ENCODE data around the gene SLK.

The SLK gene

DNA sequence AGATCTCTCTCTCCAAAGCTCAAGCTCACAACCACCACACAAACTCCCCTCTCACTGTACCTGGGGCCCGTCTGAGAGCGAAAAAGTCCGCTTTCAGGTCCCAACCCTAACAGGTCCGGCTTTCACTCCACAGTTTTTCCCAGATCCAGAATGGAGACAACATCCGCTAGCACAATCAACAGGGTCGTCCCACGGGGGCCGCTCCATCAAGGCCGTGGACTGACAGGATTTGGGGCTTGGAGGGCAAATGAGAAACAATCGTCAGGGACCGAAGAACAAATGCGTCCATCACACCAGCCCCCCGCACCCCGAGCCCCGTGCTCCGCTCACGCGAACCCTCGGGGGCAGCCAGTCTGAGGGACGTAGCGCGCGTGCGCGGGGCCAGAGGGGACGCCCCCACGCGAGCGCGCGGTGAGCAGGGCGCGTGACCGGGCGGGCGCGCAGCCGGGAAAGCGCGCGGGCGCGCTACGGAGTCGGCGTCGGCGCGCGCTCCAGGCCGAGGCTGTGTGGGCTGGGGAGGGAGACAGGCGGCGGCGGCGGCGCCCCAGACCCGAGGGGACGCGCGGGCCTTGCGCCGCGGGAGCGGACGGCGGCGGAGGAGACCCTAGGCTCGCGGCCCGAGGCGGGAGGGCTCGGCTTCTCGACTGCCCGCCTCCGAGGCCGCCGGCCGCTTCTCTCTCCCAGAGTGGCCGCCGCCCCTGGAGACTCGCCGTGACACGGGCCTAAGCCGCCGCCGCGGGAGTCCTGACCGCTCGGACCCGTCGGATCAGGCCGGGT is at the start of gene SLK:
SLK (plus strand) TSS at position 470 of the 777 bp plus-strand sequence. CDS start 606 bp downstream, outside the sequence.
- peak; percentile 91 for DNase-seq

DNA sequence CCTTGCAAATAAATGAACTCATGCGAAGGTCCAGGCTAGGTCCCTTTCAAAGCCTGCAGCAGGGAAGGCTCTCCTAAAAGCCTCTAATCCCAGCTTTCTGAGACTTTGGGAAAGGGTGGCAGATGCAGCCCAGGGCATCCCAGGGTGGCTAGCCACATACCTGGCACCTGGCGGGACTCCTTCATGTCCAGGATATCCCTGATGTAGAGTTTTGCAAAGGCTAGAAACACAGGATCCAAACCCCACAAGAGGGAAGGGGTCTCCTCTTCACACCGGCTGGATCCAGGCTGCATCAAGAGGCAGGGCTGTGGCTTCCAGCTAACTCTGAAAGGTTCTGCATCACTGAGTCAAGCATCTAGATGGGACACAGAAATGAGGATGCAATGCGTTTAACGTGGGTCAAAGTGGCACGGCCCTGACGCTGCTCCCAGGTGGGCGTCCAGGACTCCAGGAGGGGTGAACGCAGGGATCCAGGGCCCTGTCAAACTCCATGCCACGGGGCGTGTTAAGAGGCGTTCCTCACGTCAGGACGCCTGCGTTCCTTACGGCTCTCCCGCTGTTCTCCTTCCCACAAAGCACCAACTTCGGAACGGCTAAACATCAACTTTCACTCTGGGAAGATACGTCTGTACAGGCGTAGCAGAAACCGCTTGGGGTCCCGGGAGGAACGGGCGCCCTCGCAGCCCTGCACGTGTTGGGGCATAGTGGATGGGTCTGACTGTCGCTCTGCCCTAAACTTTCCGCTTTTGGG is 49.5 kb upstream of the SLK start:
- peak; percentile 63 for DNase-seq

DNA sequence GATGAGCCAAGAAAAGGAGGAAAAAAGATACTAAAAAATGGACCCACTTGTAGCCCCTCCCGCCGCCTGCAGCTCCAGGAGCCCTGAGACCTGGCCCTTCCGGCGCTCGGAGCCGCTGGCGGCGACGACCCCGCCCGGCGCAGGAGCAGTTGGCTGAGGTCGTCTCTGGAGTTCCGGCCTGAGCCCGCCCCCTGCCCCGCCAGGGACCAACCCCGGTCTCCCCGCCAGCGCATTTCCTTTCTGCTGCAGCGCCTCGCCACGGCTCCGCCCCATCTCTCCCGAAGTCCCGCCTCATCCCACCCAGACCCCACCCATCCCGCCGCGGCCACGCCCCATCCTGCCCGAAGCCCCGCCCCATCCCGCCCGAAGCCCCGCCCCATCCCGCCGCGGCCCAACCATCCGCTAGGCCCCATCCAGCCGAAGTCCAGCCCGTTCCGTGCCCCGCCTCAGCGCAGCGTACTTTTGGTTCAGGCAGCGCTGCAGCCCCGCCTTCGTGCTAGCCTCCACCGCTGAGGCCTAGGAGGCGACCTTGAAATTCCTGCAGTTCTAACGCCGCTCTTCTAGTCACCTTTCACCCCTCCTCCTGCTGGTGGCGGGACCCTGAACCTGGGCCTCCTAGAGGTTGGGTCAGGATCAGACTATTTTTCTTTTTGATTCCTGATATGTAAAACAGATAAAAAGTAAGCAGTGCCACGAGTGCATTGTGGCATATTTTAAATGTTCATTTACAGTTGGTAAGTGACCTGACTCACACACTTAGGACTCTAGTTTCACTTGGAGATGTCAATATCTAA is 48.7 kb upstream of the SLK start, which contains the start of gene STN1:
STN1 (minus strand) TSS at position 132 of the 794 bp plus-strand sequence. CDS start 590 bp downstream, outside the sequence.
- DNase-seq: peak; percentile 98

DNA sequence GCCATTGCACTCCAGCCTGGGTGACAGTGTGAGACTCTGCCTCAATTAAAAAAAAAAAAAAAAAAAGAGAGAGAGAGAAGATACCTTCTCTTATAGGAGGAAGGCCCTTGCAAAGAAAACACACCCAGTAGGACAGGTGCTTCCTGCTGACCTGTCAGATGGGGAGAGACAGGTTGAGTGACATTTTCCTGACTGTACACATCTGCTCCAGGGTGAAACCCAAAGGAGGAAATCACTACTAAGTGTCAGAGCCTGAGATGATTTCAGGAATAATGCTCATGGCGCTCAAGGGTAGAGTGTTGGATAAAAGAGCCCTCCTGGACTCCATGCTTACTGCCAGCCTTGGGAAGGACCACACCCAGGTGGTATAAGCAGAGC is 47.3 kb upstream of the SLK start:
- no peak for DNase-seq

DNA sequence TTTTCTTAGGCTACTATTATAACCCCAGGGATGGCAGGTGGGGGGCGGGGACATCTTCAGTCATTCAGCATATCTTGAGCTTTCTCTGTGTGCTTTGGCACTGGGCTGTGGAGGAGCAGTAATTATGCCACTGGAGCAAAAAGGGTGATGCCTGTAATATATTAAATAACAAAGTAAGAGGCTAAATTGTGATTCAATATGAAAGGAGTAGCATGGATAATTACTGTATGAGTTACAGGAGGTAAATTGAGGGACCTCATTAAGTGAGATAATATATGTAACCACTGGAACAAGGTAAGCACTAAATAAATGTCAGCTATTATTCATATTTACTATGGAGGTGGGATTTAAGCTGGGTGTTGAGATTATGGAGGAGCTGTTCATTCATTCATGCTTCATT is 45.7 kb upstream of the SLK start:
- no peak for DNase-seq

DNA sequence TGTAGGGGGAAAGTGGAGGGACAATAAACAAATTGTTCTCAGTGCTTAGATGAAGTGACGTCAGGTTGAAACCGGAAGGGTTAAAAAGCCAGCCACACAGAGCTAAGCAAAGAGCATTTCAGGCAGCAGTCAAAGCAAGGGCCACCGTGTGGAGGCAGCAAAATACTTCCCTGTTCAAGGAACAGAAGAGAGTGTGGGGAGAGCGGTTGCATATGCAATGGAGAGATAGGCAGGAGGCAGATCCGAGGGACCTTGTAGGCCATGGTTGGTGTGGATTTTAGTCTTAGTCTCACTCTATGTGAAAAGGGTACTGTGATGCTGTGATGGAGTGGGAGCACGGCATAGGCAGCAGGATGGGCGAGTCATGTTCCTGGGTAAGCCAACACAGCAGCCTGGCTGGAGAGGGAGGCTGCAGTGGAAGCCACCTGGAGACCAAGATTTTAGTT is 45.2 kb upstream of the SLK start:
- DNase-seq: peak; percentile 83

DNA sequence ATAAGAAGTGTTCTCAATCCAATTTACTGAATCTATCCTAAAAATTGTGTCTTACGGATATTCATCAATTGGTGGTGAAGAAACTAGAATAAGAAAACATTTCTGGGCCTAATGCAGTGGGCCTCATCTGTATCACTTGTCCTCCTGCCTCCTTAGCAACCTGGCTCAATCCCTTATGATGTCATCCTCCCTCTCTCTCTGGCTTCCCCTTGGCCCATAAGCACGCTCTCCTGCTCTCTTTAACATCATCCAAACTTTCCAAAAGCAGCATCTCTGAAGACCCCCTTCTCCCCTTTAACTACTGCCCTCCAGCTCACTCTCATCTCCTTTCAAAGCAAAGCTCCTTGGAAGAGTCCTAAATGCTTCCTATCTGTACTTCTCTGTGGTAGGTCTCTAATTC is 44.3 kb upstream of the SLK start:
- no peak for DNase-seq

DNA sequence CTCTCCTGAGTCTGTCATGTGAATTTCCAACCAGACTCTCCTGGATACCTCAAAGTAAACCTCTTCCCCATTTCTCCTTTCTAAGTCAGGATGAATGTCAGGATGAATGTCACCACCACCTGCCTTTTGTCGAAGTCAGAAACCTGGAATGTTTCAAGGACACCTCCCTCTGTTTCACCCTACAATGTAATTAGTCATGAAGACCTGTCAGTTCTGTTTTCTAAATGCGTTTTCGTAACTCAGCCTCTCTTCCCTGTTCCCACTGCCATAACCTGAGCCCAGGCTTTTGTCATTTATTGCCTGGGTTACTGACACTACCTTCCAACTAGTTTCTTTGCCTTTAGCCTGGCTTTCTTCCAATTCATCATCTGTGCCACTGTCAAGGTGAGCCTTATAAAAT is 43.4 kb upstream of the SLK start:
- DNase-seq: no peak

DNA sequence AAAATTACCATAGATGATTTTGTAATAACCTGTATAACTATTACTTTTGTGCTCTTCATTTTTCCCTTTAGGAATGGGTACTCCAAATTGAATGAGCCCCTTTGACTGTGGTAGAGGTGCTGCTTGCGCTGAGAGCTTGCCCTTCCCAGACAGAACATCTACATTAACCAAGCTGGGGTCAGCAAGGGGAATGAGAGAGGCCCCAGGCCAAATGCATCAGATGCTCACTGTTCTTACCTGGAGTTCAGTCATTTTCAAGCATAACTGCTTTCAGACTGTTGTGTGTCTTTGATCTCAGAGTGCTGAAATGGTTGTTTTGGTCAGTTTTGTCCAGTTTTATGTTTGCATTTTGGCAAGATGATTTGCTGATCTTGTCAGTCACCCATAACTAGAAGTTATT is 41.3 kb upstream of the SLK start:
- DNase-seq: no peak

DNA sequence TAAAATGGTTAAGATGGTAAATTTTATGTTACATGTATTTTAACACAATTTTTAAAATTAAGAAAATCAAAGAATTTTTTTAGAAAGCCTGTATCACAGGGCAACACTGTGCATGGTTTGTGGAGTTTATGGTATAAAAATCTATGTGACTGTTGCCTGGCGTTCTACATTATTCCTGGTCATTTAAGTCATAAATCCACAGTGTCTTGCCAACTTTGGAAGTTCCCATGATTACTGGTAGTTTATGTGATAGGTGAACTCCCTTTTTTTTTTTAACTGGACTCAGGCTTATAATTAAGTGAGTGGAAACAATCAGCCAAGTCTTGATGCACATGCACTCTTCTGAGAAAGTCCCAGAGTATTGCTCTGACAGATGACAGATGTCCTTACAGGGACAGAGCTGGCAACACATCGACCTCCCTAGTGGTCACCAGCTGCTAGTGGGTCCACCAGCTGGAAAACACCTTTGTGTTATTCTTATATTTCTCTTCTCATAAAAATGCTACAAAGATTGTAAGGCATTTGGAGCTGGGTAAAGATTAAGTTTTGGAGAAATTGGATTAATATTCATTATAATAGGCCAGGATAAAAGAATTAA is 40.1 kb upstream of the SLK start:
- DNase-seq: no peak

DNA sequence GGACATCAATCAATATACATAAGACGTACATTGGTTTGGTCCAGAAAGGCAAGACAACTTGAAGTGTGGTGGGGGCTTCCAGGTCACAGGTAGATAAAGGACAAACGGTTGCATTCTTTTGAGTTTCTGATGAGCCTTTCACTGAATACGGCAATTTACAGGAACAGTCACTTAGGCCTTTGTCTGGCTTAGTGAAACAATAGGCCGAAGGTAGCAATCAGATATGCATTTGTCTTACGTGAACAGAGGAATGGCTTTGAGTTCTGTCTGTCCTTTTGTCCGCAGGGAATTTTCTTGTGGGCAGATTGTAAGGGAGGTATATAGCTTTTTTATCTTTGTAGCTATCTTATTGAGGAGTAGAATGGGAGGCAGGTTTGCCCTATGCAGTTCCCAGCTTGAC is 38.2 kb upstream of the SLK start:
- DNase-seq: no peak

DNA sequence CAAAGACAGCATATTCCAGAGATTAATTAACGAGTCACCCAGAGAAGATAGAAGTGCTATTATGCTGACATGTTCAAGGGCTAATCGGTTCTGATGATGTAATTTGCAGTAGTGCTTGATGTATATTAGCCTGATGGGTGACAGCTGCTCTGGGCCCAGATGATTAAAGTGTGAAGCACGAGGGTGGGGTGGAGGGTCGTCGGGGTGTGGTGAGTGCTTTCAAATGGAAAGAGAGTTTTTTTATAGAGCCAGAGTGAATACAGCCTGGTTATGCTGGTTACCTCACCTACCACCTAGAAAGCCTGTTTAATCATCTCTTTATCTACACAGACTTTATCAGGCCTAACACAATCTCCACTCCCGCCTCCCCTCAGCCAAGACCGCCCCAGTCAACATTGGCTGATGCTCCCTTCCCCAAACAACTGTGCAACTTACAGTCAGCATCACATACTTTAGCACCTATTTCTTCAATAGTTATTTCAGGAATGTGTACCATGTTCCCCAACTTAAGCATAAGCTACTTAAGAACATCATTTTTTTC is 37.5 kb upstream of the SLK start:
- no peak for DNase-seq

DNA sequence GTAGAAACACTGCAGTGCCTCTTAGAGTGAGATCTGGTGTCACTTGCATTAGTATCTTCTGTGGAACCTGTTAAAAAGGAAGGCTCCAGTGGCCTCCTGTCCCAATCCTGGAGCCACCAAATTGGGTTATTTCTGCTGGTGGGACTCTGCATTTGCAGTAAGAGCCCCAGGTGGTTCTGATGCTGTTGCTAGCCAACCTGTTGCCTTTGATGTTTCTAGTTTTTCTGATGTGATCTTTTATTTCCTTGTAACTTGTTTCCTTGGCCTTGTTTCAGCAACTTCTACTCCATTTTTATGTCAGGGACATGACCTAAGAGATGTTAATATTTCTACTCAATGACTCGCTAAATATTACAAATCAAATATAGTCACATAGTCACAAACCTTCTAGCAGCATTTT is 36.5 kb upstream of the SLK start:
- DNase-seq: no peak

DNA sequence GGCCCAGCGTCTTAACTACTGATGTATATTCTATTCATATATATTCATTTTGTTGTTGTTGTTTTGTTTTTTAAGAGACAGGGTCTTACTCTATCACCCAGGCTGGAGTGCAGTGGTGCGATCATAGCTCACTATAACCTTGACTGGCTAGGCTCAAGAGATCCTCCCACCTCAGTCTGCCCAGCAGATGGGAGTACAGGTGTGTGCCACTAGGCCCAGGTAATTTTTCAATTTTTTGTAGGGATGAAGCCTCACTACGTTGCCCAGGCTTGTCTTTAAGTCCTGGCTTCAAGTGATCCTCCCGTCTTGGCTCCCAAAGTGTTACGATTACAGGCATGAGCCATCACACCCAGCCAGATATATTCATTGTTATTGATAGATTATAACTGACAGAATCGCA is 36.1 kb upstream of the SLK start:
- no peak for DNase-seq

DNA sequence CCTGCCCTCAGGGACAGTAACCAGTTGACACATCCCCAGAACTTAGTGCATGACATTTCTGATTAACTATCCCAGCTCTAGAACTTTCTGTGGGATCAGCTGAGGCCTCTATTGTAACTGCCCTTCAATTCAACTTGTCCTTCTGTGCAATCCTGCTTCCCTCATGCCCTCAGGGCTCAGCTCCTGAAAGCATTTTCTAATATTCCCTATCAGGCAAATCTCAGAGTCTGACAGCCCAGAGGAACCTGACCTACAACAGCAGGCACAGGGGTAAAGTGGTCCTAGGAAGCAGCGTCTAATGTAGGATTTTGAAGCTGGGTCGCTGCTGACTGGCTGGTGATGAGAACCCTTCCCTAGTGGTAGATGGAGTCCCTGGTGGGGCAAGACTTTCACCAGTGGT is 35.3 kb upstream of the SLK start:
- no peak for DNase-seq

DNA sequence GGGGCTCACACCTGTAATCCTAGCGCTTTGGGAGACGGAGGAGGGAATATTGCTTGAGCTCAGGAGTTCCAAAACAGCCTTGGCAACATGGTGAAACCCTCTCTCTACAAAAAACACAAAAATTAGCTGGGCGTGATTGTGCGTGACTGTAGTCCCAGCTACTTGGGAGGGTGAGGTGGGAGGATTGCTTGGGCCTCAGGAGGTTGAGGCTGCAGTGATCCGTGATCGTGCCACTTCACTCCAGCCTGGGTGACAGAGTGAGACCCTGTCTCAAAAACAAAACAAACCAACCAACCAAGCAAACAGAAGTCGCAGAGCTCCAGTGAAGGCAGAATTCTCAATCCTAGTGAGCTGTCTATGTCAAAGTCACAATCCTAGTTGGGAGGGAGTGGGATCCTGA is 34.7 kb upstream of the SLK start:
- no peak for DNase-seq

DNA sequence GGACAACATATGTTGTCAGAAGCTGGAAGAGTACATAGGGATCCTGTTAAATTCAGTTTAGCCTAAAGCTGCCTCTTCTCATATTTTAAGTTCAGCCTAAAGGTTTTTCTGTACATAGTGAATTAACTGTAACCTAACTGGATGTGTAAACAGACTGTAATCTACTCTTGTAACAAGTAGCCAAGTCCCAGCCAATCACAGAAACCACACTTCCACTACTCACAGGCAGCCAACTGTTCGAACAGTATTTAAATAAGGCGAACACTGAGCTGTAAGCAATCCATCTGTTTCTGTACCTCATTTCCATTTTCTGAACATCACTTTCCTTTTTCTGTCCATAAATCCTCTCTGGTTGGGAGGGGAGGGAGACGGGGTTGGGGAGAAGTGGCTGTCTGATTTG is 34.0 kb upstream of the SLK start:
- DNase-seq: no peak

DNA sequence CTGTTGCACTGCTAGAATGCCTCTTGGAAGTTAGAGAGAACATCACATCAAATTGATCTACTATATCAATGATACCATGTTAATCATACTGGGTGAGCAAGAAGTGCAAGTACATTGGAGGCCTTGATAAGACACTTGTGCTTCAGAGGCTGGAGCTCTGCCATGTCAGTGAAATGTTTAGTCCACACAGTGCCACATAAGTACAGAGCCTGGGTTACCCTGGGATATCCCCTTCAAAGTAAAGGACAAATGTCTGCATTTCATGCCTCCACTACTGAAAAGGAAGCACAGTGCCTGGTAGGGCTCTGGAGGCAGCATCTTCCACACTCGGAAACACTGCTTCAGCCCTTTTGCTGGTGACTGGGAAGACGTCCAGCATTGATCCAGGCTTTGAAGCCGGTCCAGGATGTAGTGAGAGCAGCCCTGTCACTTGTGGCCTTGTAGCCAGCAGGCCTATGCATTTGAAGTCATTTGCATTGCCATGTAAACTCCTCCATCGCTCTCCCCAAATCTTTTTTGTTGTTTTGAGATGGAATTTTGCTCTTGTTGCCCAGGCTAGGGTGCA is 33.3 kb upstream of the SLK start:
- DNase-seq: no peak

DNA sequence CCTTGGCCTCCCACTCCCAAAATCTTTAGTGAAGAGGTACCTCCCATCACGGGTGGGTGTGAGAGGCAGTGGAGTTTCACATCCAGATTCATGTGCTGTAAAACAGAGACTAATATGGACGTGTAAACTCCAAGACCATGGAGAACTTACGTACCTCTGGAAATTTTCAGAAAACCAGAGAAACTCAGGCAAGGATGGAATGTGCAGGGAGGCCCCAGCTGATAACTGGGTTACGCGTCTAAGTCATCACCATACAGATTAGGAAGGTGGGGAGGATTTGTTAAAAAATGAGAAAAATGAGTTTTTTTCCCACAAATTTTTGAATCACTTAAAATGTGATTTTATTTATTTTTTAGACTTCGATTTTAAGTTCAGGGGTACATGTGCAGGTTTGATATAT is 32.6 kb upstream of the SLK start:
- DNase-seq: no peak

DNA sequence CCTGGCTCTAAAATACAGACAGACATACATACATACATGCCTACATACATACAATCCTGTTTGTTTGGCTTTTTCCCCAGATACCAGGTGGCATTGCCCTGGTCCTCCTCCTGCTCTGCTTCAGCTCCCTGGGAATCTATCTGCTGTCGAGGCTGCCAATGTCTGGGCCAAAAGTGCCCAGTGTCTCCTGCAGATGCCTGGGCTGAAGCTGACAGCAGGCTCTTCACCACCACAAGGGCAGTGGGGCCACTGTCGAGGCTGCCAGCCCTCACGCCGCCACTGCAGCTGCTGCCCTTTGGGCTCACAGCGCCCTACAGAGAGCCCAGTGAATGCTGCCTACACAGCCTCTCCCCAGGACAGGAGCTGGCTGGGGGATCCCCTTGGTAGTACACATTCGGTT is 30.9 kb upstream of the SLK start:
- no peak for DNase-seq

DNA sequence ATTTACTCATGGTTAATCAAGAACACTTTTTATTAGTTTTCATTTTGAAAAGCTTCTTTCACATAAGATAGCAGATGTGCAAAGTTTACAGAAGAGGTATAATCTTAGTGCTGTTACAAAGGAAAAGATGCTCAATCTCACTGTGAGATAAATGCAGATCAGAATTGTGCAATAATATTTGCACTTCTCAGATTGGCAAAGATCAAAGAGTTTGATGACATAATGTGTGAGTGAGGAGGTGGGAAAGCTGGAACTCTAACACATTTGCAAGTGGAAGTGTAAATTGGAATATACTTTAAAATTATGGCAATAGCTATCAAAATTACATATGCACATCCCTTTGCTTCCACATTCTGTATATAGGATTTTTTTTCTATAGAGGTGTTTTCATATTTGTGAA is 27.4 kb upstream of the SLK start:
- no peak for DNase-seq

DNA sequence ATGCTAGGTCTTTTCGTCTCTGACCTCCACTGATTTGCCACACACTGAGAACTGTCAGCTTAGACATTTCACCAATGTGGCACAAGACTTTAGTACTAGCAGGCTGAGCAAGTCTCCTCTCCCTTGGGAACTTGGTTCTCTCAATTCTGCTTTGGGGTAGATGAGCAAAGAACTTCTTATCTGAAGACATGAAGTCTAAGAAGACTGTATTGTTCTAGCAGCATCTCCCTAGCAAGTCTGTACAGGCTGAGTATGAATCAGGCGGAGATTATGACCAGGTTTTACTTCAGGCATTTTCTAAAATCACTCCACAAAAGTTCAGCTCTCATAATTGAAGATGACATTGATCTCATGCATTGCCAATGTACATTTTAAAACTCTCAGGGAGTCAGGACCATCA is 25.1 kb upstream of the SLK start:
- no peak for DNase-seq

DNA sequence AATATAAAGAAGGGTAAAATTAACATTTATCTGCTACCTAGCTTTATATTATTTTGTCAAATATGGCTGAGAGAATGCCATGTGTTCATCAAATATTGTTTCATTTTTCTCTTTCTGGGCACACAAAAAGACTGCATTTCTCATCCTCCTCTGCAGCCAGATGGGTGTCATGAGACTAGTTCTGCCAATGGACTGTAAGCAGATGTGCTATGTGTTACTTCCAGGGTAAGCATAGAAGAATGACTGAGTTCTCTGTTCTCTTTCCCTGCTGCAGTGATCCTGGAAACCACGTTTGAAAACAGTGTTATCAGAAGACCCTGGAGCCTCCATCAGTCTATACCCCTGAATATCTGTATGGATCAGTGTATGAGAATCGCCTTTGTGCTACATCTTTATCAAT is 24.1 kb upstream of the SLK start:
- DNase-seq: no peak

All from hematopoietic multipotent progenitor cell treated with erythropoietin and hydrocortisone succinate and interleukin-3 and kit ligand, for 6 days (in vitro differentiated cells).